ENCODE results near the gene HMX2.

The HMX2 gene, protein sequence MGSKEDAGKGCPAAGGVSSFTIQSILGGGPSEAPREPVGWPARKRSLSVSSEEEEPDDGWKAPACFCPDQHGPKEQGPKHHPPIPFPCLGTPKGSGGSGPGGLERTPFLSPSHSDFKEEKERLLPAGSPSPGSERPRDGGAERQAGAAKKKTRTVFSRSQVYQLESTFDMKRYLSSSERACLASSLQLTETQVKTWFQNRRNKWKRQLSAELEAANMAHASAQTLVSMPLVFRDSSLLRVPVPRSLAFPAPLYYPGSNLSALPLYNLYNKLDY

DNA sequence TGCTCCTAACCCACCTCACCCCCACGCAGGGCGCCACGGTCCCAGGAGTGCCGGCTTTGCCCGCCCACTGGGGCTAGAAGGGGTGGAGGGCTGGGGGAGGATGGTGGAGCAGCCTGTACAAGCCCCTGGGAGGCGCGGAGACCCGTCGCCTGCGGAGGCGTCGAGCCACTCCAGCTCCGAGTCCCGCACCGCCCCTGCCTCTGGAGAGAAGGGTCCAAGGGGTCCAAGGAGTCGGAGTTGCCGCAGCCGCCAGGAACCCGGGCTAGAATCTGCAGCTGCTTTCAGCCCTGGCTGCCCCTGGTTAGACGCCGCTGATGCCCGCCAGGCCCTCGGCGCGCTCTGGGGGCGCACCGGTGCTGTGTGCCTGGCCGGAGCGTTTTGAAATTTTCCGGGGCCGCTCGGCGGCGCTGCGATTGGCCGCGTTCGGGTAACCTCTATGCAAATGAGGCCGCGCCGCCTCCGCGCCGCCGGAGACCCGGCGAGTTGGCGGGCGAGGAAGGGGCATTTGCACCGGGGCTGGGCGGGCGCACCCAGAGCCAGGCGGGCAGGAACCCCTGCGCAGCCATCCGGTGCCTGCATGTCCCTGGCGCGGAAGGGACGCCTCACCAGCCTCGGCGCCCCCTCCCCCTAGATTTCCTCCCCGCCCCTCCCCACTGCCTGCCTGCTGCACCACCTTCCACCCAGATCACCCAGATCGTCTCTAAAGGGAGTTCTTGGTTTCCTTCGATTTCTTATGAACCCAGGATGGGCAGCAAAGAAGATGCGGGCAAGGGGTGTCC lies at the start of gene HMX2:
Gene HMX2, plus strand, starts transcription at position 502 of the 779 bp plus-strand sequence. Its CDS starts 243 bp downstream, at position 745.
- DNase-seq, result peak; percentile 32
- in situ Hi-C loops (cut with HindIII; ENCODE audit: low pct_ligation_motif_present, low pct_unique_long_range_greater_than_20kb, low sequenced_read_pairs), result no loop called here

DNA sequence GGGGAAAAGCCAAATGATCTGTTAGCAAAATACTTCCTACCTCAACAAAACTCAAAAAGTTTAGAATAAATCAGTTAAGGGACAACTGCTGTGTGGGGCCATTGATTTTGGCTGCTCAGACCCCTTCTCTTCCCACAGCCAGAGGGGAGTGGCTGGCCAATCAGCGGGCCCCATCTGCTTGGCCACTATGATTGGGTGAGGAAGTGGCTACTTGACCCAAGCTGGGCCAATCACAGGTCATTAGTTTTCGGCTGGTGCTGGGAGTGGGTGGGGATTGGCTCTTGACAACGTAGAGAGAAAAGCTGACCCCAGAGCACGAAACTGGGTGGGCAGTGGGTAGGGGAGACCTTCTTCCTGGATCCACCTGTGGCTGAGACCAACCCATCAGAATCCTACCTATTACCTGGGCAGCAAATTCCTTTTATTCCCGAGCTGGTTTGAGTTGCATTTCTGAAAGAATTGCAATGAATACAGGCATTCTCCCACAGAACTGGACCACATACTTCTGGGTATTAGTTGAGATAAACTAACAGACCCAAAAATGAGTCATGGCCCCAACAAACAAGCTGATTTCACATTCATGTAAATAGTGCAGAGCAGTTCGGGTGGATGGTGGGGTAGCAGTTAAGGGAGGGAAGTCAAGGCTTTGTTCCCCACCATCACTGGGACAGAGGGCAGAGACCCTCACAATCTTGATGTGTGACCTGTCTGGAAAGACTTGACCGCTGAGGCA lies 47.7 kb upstream of the HMX2 start:
- no peak for DNase-seq
- in situ Hi-C loops (cut with HindIII; ENCODE audit: low pct_ligation_motif_present, low pct_unique_long_range_greater_than_20kb, low sequenced_read_pairs), result no loop called here

DNA sequence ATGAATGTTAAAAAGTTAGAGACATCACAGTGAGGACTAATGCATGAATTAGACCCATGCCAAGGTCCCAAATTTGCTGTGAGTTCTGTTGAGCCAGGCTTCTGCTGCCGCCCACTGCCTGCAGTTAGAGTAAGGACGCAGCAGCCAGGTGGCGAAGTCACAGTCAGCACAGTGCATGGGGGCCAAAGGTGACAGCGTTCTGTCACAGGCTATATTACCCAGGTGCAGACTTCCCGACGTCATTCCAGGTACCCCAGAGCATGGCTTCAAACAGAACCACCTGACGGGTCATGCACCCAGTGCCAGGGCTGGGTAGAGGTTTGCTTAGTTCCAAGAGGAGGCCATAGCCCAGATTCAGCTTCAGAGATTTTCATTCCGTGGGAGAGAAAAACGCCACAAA lies 46.1 kb upstream of the HMX2 start:
- in situ Hi-C loops (cut with HindIII; ENCODE audit: low pct_ligation_motif_present, low pct_unique_long_range_greater_than_20kb, low sequenced_read_pairs), result no loop called here
- DNase-seq, result no peak

DNA sequence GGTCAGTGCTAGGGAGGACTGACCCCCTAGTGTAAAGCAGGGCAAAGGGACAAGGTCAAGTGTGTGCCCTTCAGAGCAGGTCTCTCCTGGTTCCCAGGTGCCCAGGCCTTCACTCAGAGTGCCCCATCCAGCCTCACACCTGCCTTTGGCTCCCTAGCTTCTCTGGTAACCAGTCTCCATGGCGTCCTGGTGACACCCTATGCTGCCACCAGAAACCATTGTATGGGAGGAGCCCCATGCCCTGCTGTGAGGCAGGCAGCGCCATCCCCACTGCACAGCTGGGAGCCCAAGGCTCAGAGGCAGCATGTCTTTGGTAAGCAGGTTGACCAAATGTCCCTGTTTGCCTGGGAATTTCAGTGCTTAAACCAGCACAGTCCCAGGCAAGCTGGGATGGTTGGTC lies 45.3 kb upstream of the HMX2 start:
- in situ Hi-C loops (cut with HindIII; ENCODE audit: low pct_ligation_motif_present, low pct_unique_long_range_greater_than_20kb, low sequenced_read_pairs), result no loop called here
- no peak for DNase-seq

DNA sequence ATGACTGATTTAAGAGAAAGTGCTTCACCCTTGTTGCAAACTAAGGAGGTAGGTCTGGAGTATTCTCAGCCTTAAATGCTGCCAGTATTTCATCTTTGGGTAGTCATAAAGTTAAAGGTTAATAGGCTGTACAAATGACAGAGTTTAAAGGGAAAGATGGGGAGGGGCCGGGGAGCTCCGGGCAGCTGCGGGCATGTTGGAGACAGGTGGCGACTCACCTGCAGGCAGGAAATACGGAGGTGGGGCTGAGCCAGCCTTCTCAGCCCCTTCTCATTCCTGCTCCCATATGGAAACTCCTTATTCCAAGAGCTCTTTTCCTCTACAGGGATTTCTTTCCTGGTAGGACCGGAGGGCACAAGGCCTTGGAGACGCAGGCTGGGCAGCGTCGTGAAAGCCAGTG lies 44.0 kb upstream of the HMX2 start:
- DNase-seq, result no peak
- in situ Hi-C loops (cut with HindIII; ENCODE audit: low pct_ligation_motif_present, low pct_unique_long_range_greater_than_20kb, low sequenced_read_pairs), result no loop called here

DNA sequence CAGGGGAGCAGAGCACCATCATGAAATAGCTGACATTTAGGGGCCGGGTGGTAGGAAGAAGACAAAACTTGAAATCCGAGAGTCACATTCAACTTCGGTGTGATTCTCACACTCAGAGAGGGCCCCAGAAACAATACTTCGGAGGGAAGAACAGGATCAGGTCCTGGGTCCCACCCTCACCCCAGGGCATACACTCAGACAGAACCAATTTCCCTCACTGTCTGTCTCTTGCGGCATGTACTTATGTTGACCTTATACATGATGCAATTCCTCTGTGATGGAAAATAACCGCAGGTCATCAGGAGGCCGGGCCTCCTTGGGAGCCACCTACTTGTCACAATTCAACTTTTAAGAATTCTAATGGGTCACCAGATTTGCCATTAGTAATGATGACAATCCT lies 38.5 kb upstream of the HMX2 start:
- in situ Hi-C loops (cut with HindIII; ENCODE audit: low pct_ligation_motif_present, low pct_unique_long_range_greater_than_20kb, low sequenced_read_pairs), result no loop called here
- no peak for DNase-seq

DNA sequence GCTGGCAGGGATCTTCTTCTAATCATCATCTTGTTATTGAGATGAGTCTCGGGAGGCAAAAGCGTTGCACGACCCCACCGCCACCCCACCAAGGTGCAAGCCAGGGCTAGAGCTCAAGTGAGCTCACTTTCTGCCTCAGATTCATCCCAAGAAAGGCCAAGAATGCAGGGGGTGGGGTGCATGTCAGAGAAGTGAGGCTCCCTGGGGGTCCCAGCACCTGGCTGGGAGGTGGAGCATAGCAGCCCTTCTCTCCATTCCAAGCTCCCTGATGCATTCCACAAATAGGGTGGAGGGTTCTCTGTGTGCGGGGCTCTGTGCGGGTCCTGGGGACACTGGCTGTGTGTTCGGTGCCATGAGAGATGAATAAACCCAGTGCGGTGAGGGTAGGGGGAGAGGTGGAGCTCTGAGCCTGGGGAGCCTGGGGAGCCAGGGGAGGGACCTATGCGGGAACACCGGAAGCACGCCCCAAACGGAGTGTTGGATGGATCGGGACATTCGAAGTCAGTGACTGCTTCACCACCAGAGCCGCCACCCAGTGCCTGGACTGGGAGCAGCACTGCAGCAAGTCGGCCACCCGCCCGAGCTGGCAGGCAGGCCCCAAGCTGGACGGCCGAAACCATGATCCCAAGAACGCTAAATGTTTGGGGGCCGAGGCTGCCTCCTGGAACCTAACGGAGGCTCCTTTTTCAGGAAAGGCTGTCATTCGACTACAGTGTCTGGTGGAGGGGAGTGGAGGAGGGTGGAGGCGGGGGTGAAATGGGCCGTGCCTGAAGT lies 30.1 kb upstream of the HMX2 start:
- no peak for DNase-seq
- in situ Hi-C loops (cut with HindIII; ENCODE audit: low pct_ligation_motif_present, low pct_unique_long_range_greater_than_20kb, low sequenced_read_pairs), result no loop called here

DNA sequence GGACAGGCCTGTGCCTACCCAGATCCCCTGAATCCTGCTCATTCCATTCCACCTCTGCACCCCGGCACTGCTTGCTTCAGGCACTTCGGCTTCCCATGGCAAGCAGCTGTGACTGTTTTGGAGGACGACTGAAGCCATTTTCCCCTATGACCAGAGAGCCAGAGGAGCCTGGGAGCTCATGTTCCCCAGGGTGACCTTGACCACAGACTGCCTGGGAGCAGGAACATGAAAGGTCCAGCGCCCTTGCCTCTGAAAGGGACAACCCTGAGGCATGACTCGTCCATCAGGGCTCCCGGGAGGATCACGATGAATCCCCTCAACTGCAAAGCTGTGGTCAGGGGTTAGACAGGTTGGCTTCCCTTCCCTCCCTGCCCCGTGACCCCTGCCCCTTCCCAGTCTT lies 28.9 kb upstream of the HMX2 start:
- in situ Hi-C loops (cut with HindIII; ENCODE audit: low pct_ligation_motif_present, low pct_unique_long_range_greater_than_20kb, low sequenced_read_pairs), result no loop called here
- DNase-seq, result no peak

DNA sequence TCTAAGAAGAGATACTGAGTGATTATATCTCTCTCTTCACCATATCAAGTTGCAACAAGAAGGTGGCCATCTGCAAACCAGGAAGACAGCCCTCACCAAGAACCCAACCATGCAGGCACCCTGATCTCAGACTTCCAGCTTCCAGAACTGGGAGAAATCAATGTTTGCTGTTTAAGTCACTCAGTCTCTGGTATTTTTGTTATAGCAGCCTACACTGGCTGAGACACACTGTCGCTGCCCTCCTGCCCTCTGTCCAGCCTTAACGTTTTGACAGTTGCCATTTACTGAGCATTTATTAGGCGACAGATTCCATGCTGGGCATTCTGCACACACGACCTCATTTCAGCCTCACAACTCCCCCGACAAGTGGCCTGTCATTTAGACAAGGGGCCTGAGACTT lies 21.7 kb upstream of the HMX2 start:
- in situ Hi-C loops (cut with HindIII; ENCODE audit: low pct_ligation_motif_present, low pct_unique_long_range_greater_than_20kb, low sequenced_read_pairs), result no loop called here
- DNase-seq, result no peak

DNA sequence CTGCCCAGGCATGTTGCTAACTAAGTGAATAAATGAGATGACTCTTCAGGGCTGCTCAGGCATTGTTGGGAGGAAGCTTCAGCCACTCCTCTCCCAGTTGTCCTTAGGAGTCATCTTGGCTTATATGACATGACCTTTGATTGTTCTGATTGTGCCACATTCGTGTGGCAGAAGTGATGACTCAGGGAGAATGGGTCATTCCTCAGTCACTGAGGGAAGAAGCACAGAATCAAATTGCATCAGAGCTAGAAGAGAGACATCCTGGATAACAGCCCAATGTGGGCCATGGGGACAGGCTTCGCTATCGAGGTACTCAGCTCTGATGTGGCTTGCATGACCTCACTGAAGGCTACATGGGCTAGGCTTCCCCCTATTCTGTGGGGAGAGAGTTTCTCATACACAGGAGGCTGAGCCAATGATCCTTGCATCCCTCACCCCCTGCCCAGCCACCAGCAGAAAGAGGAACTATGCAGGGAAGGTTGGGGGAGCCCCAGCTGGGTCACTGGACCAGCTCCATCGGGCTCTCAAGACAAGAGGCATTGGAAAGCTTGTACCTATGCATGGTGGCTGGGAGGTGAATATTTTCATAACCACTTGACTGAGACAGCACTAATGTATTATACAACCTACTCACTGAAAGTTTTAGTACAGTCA lies 18.2 kb upstream of the HMX2 start:
- in situ Hi-C loops (cut with HindIII; ENCODE audit: low pct_ligation_motif_present, low pct_unique_long_range_greater_than_20kb, low sequenced_read_pairs), result no loop called here
- no peak for DNase-seq

DNA sequence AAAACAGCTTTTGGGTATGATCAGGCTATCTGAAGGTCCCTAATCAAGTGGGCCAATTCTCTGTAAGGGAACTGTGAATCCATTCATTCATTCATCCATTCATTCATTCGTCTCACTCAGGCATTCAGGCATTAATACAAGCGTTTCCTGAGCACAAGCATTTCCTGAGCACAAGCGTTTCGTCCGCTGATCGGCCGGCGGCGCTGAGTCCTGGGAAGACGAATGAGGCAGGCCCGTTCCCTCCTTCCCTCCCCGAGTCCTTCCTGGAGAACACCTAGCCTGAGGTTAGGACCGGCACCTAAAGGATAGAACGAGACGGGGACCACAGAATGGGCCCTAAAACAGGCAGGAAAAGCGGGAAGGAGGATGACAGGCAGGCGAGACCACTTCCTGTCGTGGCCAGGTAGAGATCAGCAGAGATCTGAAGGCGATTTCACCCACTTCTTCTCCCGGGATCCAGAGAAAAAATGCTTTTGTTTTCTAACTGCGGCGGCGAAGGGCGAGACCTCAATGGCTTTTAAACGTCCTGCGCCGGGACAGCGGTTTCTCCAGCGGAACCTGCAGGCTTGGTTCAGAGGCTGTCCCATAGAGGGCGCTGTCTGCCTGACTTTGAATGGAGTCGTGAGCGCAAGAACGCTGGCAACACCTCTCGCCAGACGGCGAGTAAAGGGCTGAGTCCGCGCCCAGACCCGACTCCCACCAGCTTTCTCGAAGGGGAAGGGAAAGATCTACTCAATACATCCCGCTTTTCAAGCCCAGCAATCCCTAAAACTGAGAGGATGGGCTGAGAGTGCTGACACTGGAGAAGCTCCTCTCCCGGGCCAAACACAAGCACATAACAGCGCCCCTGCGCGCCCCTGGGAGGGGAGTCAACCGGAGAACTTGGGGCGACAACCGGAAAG lies 15.1 kb upstream of the HMX2 start:
- in situ Hi-C loops (cut with HindIII; ENCODE audit: low pct_ligation_motif_present, low pct_unique_long_range_greater_than_20kb, low sequenced_read_pairs), result no loop called here

DNA sequence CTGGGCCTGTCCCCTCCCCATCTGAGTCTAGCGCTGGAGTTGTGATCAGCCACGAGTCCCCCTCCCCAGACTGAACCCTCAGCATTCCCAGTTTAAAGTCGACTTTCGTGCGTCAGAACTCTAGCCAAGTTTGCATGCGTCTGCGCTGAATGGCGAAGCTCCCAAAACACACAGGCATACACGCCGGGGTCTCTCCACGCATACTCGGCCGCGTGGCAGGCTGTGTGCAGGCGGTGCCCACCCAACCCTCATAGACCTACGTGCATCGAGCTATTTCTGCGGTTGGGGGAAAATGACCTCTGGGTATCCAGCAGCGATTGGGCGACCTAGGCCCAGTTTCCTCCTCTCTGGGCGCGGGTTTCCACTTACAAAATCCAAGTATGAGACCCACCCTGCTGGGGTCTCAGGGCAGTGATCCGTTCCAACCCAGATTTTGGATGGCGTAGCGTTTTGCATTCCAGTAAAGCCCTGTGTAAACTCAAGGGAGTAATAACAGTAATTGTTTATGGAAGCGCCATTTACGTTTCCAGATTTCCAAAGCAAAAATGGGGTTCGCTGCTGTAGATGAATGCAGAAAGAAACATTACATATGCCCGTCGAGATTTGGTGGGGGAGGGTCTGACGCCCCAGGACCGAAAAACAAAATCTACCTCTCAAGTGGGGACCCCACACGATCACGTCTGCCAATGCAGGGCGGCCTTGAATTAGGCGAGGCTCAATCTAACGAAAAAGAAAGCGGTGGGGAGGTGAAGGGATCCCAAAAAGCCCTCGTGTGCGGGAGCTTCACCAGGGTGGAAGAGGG lies 14.2 kb upstream of the HMX2 start:
- in situ Hi-C loops (cut with HindIII; ENCODE audit: low pct_ligation_motif_present, low pct_unique_long_range_greater_than_20kb, low sequenced_read_pairs), result no loop called here

More for the DNA sequence above, 15.1 kb upstream of the HMX2 start:
- DNase-seq, result peak; percentile 84

DNA sequence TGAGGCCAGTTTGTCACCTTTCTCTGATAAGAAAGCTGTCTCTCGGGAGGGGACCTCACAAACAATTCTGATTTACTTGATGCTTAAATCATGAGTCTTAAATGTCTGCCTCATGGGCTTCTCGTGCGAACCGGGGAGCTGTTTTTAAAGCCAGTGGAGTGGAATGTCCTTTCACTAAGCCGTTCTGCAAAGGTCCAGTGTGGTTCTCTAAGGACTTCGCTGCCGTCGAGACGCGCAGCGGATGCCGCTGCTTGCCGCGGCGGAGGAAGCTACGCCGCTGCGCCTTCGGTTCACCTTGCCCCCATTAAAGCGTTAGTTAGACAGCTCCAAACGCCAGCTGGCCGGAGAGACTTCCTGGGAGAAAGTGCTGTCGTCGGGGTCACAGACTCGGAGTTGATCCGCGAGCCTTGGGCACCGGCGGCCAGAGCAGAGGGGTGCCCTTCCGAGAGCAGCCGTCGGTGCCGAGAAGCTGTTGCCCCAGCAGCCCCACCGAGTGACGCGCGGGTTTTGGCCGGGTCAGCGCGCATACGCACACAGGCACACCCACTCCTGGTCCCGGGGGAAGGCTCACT lies 13.5 kb upstream of the HMX2 start:
- in situ Hi-C loops (cut with HindIII; ENCODE audit: low pct_ligation_motif_present, low pct_unique_long_range_greater_than_20kb, low sequenced_read_pairs), result no loop called here

More for the DNA sequence above, 14.2 kb upstream of the HMX2 start:
- no peak for DNase-seq

DNA sequence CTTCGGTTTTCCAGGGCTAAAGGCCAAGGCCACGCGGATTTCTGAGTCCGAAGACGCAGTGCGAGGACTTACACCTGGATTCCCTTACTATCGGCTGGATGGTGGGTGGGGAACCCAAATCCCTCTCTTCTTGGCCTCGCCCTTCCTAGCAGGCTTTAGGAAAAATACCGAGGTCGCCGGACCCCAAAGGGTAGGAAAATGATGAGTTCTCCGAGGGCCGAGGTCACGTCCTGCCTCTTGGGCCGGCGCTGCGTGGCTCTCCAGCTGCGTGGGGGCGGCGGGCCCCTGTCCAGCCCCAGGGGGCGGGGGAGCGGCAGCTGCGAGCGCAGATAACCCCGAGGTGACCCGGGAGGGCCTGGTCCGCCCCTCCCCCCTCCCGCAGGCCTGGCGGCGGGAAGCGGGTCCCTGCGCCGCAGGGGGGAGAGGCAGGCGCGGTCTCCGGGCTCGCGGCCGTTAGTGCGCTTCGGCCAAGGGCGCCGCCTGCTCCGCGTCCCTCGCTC lies 13.0 kb upstream of the HMX2 start:
- DNase-seq, result no peak
- in situ Hi-C loops (cut with HindIII; ENCODE audit: low pct_ligation_motif_present, low pct_unique_long_range_greater_than_20kb, low sequenced_read_pairs), result no loop called here

More for the DNA sequence above, 13.5 kb upstream of the HMX2 start:
- no peak for DNase-seq

DNA sequence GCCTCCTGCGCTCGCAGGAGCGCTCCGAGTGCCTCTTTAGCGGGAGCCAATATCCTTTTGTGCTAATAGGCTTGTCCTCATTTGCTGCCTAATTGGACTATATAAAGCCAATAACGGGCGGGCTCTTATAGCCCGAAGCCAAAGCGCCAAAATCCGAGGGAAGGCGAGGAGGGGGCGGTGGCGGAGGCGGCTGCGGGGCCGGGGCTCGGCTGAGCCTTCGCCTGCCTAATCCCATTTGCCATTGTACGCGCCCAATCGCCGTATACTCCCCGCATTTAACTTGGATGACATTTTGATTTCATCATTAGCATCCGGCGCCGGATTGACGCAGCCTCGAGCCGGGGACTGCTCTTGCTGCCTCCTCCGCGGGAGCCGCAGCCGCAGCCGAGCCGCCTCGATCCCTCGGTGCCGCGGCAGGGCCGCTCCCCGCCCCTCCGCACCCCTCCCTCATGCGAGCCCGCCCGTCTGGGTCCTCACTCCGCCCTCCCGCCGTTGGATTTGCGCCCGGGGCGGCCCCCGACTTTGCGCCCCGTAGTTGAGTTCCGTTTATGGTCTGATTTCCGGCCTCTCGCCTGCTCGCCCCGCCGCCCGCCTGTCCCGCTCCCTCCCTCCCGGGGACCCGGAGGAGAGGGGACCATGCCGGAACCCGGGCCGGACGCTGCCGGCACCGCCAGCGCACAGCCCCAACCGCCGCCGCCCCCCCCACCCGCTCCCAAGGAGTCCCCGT lies 12.4 kb upstream of the HMX2 start, which contains the start of gene HMX3:
Gene HMX3, plus strand, starts transcription at position 556 of the 727 bp plus-strand sequence. Its CDS starts 81 bp downstream, at position 637.
- in situ Hi-C loops (cut with HindIII; ENCODE audit: low pct_ligation_motif_present, low pct_unique_long_range_greater_than_20kb, low sequenced_read_pairs), result no loop called here
- DNase-seq, result no peak

Data from ACHN (cell line).